Glomerular visceral epithelial cell (primary cell): ENCODE results near the gene SEMA5B.
A peak's percentile ranks its signal among the peaks of the same experiment; 100 is the strongest.

Experiments
- DNase-seq: peaks from one replicate; pipeline ENCODE4 v3.0.0-alpha.2; 2016; ENCODE audit errors: extremely low spot score

Gene SEMA5B

GRCh38 chr3:122923611-122924010 lies 104.0 kb downstream of the SEMA5B start:
- no peak for DNase-seq

DNA sequence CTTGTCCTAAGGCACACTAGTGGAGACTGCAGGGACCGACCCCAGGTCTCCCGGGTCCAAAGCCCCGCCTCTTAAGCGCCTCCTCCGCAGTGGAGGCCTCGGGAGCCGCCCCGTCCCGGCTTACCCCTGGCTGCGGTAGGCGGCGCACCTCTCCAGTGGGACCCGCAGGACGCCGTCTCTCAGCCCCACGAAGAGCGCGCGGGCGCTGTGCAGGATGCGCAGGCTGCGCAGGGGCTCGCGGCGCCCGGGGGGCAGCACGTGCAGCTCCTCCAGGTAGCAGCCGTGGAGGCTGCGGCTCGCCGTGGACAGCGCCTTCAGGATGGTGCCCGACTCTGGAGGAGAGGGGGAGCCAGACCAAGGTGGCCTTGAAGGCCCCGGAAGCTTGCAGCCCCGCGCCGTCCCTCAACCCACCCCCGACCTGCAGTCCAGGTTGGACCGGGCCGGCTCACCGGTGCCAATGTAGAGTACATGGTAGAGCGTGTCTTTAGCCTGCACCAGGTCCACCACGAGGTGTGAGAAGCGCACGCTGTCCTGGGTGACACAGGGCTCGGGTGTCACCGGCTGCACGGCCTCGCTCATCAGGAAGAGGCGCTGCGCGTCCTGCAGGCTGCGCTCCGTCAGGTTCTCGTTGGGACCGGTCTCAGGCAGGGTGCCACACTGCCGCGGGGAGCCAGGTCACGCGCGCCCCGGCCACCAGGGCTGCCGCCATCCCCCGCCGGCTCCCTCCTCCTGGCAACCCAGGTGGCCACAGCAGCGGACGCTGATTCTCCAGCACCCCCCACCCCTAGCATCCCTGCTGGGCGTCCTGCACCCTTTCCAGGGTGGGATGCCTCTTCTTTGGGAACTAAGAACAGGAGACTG lies 105.5 kb downstream of the SEMA5B start:
- no peak for DNase-seq

- no peak for DNase-seq
These were observed 106.6 kb downstream of the SEMA5B start for GRCh38 chr3:122920986-122921385.

- DNase-seq = no peak
These were observed 108.3 kb downstream of the SEMA5B start for GRCh38 chr3:122919291-122919610.

DNA sequence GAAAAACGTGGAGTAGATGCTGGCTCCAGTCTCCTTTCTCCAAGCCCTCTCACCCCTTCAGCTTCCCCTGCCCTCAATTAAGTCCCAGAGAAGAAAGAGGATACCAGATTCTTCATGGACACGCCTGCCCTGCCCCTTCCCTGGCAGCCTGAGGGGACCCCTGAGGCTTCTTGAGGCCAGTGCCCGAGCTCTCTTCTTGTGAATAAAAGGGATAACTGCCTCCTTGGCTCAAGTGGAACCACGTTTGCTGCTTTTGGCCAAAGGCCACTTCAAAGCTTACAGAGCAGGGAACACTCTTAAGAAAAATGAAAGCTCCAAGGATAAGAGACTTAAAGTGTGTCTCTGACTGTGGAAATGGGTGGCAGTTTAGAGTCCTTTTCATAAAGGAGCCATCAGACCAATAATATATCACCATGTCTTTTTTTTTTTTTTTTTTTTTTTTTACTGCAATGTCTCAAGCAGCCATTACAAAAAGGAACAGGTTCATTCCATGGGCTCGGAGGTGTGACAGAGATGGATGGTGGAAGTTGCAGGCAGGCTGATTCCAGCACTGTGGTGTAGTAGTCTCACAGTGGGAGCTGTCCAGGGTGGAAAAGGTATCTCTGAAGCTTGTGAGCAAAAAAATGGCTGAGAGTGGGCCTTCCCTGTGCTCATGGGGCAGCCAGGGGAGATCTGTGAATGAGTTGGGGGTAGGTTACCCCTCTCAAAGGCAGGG lies 108.8 kb downstream of the SEMA5B start:
- no peak for DNase-seq

GRCh38 chr3:122917412-122917811 lies 110.2 kb downstream of the SEMA5B start:
- no peak for DNase-seq

DNA sequence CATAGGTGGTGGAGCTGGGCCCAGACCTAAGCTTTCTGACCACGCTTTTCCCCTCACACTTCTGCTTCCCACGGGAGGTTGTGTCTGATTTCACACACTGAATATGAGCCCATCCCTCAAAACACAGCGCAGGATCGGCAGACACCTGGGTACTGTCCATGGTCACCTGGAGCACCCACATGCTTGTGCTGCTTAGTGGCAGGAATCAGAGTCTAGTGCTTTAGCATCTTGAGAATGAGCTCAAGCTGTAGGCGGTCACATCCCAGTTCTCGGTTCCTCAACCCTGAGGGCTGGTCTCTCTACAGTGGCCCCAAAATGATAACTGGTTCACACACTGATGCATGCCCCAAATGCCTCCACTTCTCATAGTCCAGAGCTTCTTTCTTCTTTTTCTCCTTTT lies 111.0 kb downstream of the SEMA5B start:
- DNase-seq = no peak

DNA sequence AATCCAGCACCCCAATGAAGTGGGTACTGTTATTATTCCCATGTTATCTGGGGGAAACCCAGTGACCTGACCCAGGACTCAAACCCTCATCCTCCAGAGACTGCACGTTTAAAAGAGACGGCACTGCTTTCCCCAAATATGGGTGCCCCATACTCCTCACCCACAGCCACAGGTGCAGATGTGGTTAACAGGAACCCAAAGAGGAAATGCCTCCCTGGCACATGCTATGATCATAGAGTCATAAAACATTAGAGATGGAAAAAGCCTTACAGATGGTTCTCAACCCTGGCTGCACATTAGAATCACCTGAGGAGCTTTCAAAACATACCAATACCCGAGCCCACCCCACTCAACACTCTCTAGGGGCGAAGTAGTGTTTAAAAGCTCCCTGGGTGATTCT lies 111.5 kb downstream of the SEMA5B start:
- DNase-seq = no peak

DNA sequence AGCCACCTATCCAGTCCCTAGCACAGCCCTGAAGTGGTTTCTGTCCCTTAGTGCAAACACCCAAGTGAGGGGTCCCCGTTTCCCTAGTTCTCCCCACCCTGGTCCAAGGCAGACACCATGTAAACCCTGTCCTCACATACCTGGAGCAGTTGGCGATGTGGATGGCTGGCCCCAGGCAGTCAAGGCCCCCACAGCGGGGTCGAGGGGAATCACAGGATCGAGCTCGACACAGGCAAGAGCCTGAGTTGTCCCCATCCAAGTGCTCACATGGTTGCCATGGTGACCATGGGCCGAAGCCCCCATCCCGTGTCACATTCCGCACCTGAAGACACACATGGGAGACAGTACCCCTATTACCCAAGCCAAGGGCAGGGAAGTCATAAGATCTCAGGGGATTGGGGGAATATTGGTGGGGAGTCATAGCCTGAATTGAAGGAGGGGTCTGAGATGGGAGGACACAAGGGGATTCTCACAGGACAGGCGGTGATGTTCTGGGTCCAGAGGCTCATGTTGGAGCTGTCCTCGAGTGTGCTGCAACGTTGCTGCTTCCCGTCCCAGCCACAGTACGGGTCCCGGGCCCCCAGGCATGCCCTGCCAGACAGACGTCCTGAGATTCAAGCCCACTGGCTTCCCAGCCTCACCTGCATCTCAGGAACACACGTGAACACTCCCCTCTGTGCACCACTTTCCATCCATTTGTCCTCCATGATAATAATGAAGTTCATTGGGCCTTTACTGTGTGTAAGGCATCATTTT lies 112.1 kb downstream of the SEMA5B start:
- DNase-seq = no peak

GRCh38 chr3:122913539-122914100 lies 113.9 kb downstream of the SEMA5B start:
- DNase-seq = no peak

DNA sequence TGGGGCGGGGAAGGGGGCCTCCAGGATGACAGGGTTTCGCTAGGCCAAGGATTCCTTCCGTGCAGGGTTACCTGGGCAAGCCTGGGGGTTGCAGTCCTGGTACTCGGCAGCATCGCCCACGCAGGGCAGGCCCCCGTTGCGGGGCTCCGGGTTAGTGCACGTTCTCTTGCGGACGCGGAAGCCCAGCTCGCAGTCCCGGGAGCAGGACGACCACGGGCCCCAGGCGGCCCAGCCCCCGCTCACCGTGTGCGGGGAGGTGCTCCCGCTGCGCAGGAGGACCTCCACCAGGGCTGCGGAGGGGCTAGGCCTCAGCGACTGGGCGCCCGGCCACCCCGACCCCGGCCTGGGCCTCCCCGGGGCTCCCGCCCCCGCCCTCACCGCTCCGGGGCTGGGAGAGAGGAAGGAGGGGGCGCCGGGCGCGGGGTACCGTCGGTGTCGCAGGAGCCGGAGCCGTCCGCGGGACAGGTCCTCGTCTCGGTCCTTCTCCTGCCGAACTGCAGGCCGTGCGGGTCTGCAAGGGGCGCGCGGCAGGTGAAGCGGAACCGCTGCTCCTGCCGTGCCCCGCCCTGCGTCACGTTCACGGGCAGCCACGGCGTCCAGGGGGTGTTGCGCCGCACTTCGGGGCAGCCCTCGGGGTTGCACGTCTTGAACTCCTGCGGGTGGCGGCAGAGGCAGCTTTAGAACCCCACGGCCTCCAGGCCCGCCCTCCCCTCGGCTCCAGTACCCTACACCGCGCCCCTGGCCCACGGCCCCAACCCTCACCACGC lies 114.6 kb downstream of the SEMA5B start:
- DNase-seq = no peak

DNA sequence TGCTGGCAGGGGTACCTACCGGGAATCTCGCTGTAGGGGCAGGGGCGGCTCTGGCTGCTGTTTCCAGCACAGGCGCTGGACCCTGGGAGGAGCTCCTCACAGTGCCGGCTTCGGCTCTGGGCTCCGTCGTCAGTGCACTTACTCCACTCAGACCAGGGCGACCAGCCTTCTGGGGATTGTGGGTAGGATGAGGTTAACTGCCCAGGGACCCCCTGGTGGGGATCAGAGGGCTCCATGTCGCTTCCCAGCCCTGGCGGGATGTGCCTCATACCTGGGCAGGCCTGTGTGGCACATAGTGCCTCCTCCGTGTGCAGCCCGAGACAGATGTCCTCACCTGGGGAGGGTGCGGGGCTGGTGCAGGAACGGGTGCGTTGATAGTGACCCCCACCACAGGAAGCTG lies 115.7 kb downstream of the SEMA5B start:
- DNase-seq = no peak

- no peak for DNase-seq
These were observed 119.3 kb downstream of the SEMA5B start for GRCh38 chr3:122908251-122908650.

GRCh38 chr3:122907471-122907870 lies 120.1 kb downstream of the SEMA5B start:
- no peak for DNase-seq

- no peak for DNase-seq
These were observed 124.4 kb downstream of the SEMA5B start for GRCh38 chr3:122903171-122903570.

GRCh38 chr3:122902326-122902725 lies 125.2 kb downstream of the SEMA5B start:
- DNase-seq = peak; percentile 27

GRCh38 chr3:122898298-122898697 lies 129.3 kb downstream of the SEMA5B start:
- DNase-seq = no peak

DNA sequence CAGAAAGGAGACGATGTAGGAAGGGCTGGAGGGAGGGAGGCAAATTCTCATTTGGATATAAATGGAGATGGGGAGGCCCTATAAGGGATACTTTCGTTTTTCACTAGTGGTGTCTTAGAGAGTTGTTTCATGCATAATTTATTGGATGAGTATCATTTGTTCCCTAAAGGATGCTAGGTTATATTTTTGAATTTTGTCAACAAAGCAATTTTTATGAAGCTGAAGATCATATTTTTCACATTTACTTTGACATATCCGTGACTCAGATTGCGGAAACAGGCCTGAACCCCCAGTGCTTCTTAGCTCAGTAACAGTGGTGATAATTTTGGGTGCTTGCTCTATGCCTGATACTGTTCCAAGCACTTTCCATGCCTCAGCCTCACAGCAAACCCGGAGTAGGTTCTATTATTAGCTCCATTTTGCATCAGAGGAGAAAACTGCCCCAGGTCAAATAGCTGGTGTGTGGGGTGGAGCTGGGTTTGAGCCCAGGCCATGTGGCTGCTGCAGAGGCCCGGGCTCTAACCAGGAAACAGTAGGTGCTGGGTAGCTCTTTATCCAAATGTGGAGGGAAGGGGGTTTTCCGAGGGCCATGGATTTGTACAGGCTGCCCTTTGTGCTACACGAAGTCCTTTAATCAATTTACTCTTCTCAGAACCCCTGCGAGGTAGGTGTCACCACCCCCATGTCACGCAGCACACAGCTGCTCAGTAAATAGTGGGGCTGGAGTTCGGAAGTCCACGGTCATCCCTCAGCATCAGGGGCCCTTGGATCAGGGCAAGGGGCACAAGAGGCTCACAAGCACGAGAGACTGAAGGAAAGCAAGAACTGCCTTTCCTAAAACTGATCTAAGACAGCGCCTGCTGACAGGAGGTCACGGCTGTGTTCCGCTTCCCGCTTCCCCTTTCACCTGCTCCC lies 133.6 kb downstream of the SEMA5B start:
- DNase-seq = no peak

GRCh38 chr3:122893282-122893681 lies 134.3 kb downstream of the SEMA5B start:
- peak; percentile 5 for DNase-seq
